SK-N-SH (cell line): ENCODE results near the gene ENPEP. TPM values are rescaled to one million over a fixed set of nuclear protein-coding genes. Genes with fewer than 3 reads are reported as not detected.

Experiments used
- CTCF ChIA-PET: fragments of 300-600, 350-600 bp; formaldehyde crosslinking; extraction: SDS; loops from one replicate; lab custom pipeline; 2021; lab: Yijun Ruan, JAX
- POLR2A ChIA-PET: fragments of 350-600 bp; sonication (Branson Sonifier 250); formaldehyde crosslinking; extraction: SDS; loops from one replicate; lab custom pipeline; 2020; ENCODE audit warnings: antibody characterized with exemption, inconsistent platforms; lab: Yijun Ruan, JAX
- DNase-seq: peaks from one replicate; pipeline ENCODE4 v3.0.0; 2012
- H2AFZ ChIP-seq: fragments of 200-600 bp; sonication (generic); 2 replicates; pipeline ENCODE4 v1.8.1; 2016; ENCODE audit warnings: antibody characterized with exemption, mild to moderate bottlenecking, low read depth
- H3F3A ChIP-seq: fragments of 200-600 bp; sonication (generic); replicated peaks from 2 replicates; pipeline ENCODE3; 2016; ENCODE audit warnings: antibody characterized with exemption, mild to moderate bottlenecking; ENCODE audit not compliant: insufficient read depth
- H3K27ac ChIP-seq, 2 experiments: fragments of 200-500 bp in 1 of 2; fragments of 200-600 bp in 1 of 2; sonication (Bioruptor generic) in 1 of 2; sonication (generic), shearing (Covaris generic) in 1 of 2; 2 replicates each; pipeline versions ENCODE4 v1.5.1 to v1.6.1; 2014 to 2016; ENCODE audit warnings: low read depth in 2 of 2, inconsistent platforms in 1 of 2, low read length in 1 of 2, mild to moderate bottlenecking in 1 of 2, mixed read lengths in 1 of 2
- H3K27me3 ChIP-seq: fragments of 200-600 bp; sonication (generic), shearing (Covaris generic); 2 replicates; pipeline ENCODE4 v1.6.1; 2016; ENCODE audit warnings: mixed run types; ENCODE audit not compliant: insufficient read depth
- H3K36me3 ChIP-seq, 2 experiments: fragments of 200-500 bp in 1 of 2; fragments of 200-600 bp in 1 of 2; sonication (Bioruptor generic) in 1 of 2; sonication (generic) in 1 of 2; replicated peaks in 1 of 2; 2 replicates each; pipeline versions ENCODE3 to v1.5.1; 2014 to 2016; ENCODE audit warnings: low read length in 1 of 2, mild to moderate bottlenecking in 1 of 2; ENCODE audit not compliant: insufficient read depth in 2 of 2, control insufficient read depth in 1 of 2
- H3K4me1 ChIP-seq, 2 experiments: fragments of 200-500 bp in 1 of 2; fragments of 200-600 bp in 1 of 2; sonication (Bioruptor generic) in 1 of 2; sonication (generic), shearing (Covaris generic) in 1 of 2; 2 replicates each; pipeline versions ENCODE4 v1.5.1 to v1.6.1; 2014 to 2016; ENCODE audit warnings: low read depth in 1 of 2, low read length in 1 of 2, mixed run types in 1 of 2; ENCODE audit not compliant: insufficient read depth in 2 of 2, control insufficient read depth in 1 of 2
- H3K4me2 ChIP-seq: fragments of 200-600 bp; sonication (generic), shearing (Covaris generic); 2 replicates; pipeline ENCODE4 v1.6.1; 2017; ENCODE audit warnings: mixed run types
- H3K4me3 ChIP-seq, 2 experiments: fragments of 200-500 bp in 1 of 2; fragments of 200-600 bp in 1 of 2; sonication (Bioruptor generic) in 1 of 2; sonication (generic), shearing (Covaris generic) in 1 of 2; 2 replicates each; pipeline versions ENCODE4 v1.5.1 to v1.8.1; 2014 to 2016; ENCODE audit warnings: low read depth in 2 of 2, inconsistent platforms in 1 of 2, low read length in 1 of 2, mild to moderate bottlenecking in 1 of 2, mixed read lengths in 1 of 2, moderate library complexity in 1 of 2
- H3K79me2 ChIP-seq: fragments of 200-600 bp; sonication (generic); 2 replicates; pipeline ENCODE4 v1.8.1; 2017; ENCODE audit warnings: mild to moderate bottlenecking; ENCODE audit not compliant: insufficient read depth
- H3K9ac ChIP-seq: fragments of 200-600 bp; sonication (generic); 2 replicates; pipeline ENCODE4 v1.6.1; 2017; ENCODE audit warnings: mixed run types
- H3K9me2 ChIP-seq: fragments of 200-600 bp; sonication (generic); 2 replicates; pipeline ENCODE4 v1.6.1; 2017; ENCODE audit warnings: mixed run types
- H3K9me3 ChIP-seq: fragments of 200-600 bp; sonication (generic); 2 replicates; pipeline ENCODE4 v1.6.1; 2017; ENCODE audit warnings: mixed run types, mild to moderate bottlenecking, moderate library complexity
- H4K20me1 ChIP-seq: fragments of 200-600 bp; sonication (generic); 2 replicates; pipeline ENCODE4 v1.6.1; 2017; ENCODE audit warnings: mild to moderate bottlenecking, mixed run types; ENCODE audit not compliant: insufficient read depth
- EP300 ChIP-seq, 2 experiments: IDR thresholded peaks; 2 replicates each; pipeline versions ENCODE4 v1.4.0 to v1.6.1; 2012; ENCODE audit warnings: borderline replicate concordance in 1 of 2, low read depth in 1 of 2, low read length in 1 of 2
- FOXJ3 ChIP-seq: sonication (generic); formaldehyde crosslinking; IDR thresholded peaks from 2 replicates; pipeline ENCODE4 v1.5.1; 2020; ENCODE audit warnings: mild to moderate bottlenecking, missing genetic modification reagents
- GABPA ChIP-seq: IDR thresholded peaks from 2 replicates; pipeline ENCODE4 v1.4.0; 2012; ENCODE audit warnings: low read depth, mild to moderate bottlenecking
- GATA2 ChIP-seq: sonication (generic); formaldehyde crosslinking; IDR thresholded peaks from 2 replicates; pipeline ENCODE4 v1.5.0; 2020; ENCODE audit warnings: mild to moderate bottlenecking, missing genetic modification reagents
- IRF3 ChIP-seq: fragments of 150-350 bp; IDR thresholded peaks from 2 replicates; pipeline ENCODE4 v1.6.1; 2016; ENCODE audit warnings: mild to moderate bottlenecking, low read depth, low read length
- NFIC ChIP-seq: IDR thresholded peaks from 2 replicates; pipeline ENCODE4 v1.4.0; 2012; ENCODE audit warnings: borderline replicate concordance
- NRF1 ChIP-seq: IDR thresholded peaks from 2 replicates; pipeline ENCODE4 v1.6.1; 2012; ENCODE audit warnings: low read depth, mild to moderate bottlenecking, low read length
- REST ChIP-seq: IDR thresholded peaks from 2 replicates; pipeline ENCODE4 v1.6.1; 2012; ENCODE audit warnings: mild to moderate bottlenecking, low read depth, low read length, moderate library complexity
- SIN3A ChIP-seq: IDR thresholded peaks from 2 replicates; pipeline ENCODE4 v1.6.1; 2012; ENCODE audit warnings: low read depth, mild to moderate bottlenecking, low read length, moderate library complexity, borderline replicate concordance
- TCF12 ChIP-seq: IDR thresholded peaks from 2 replicates; pipeline ENCODE4 v1.4.0; 2012
- USF1 ChIP-seq: IDR thresholded peaks from 2 replicates; pipeline ENCODE4 v1.4.0; 2012; ENCODE audit warnings: low read depth, borderline replicate concordance
- WGBS: methylation state at CpG from one replicate; pipeline ENCODE4 v1.1.6; 2017; ENCODE audit warnings: low lambda C conversion rate; 5-methylcytosine and 5-hydroxymethylcytosine counted together
- polyA plus RNA-seq, 3 experiments: library from polyadenylated mRNA; depleted of rRNA; stranded (reverse); fragments of >200 nt; gene quantifications; 2 replicates each; pipeline ENCODE4 v1.2.3, GENCODE V29; 2012
- TF ChIP-seq, protein P1 (sequence below): IDR thresholded peaks from 2 replicates; pipeline ENCODE4 v1.4.0; 2012; ENCODE audit warnings: low read depth, borderline replicate concordance
- TF ChIP-seq, protein P2 (sequence below): fragments of 150-350 bp; IDR thresholded peaks from 2 replicates; pipeline ENCODE4 v1.6.1; 2017; ENCODE audit warnings: antibody characterized with exemption, low read length, low read depth, borderline replicate concordance

Gene ENPEP
- polyA plus RNA-seq, 1 of the 3 experiments (the other 2 are of a cell fraction): 0.16 TPM

DNA sequence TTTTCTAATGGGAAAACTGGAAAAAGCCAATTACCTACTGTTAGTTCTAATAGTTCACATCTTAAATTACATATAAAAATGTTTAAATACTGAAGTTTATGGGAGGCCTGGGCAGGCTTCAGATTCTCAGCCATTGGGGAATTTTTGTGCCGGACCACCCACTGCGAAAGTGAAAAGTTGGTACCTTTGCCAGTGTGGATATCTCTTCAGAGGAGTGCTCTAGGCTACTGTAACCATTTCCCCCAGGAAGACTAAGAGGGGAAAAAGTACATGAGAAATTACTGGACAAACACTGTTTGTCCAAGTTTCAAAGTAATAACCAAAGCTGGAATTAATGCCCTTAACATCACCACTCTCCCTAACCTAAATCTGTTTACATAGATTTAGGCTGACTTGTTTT is 126.1 kb downstream of the ENPEP start (continued):
- TF ChIP-seq, protein P1, sequence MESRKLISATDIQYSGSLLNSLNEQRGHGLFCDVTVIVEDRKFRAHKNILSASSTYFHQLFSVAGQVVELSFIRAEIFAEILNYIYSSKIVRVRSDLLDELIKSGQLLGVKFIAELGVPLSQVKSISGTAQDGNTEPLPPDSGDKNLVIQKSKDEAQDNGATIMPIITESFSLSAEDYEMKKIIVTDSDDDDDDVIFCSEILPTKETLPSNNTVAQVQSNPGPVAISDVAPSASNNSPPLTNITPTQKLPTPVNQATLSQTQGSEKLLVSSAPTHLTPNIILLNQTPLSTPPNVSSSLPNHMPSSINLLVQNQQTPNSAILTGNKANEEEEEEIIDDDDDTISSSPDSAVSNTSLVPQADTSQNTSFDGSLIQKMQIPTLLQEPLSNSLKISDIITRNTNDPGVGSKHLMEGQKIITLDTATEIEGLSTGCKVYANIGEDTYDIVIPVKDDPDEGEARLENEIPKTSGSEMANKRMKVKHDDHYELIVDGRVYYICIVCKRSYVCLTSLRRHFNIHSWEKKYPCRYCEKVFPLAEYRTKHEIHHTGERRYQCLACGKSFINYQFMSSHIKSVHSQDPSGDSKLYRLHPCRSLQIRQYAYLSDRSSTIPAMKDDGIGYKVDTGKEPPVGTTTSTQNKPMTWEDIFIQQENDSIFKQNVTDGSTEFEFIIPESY: no peak
- TF ChIP-seq NRF1: no peak

- TF ChIP-seq USF1 (no peak), GABPA (no peak), EP300 (IDR thresholded peaks at IDR 0.05; ENCODE audit: borderline replicate concordance in 1 of 2, low read depth in 1 of 2, low read length in 1 of 2) (no peak), TCF12 (no peak), FOXJ3 (no peak), REST (no peak), IRF3 (no peak), NFIC (no peak), SIN3A (no peak), GATA2 (no peak)
- TF ChIP-seq, protein P2, sequence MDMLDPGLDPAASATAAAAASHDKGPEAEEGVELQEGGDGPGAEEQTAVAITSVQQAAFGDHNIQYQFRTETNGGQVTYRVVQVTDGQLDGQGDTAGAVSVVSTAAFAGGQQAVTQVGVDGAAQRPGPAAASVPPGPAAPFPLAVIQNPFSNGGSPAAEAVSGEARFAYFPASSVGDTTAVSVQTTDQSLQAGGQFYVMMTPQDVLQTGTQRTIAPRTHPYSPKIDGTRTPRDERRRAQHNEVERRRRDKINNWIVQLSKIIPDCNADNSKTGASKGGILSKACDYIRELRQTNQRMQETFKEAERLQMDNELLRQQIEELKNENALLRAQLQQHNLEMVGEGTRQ: no peak
- ChIA-PET CTCF (no interaction called here), POLR2A (no interaction called here)
- Histone ChIP-seq H2AFZ (no peak overlapping the region), H3K4me3 (no peak overlapping the region), H3K9me2 (no peaks in the 10 kb centered on the region), H3K36me3 (no peaks in the 10 kb centered on the region), H3K27ac (no peak overlapping the region), H3K79me2 (no peaks in the 10 kb centered on the region), H4K20me1 (no peaks in the 10 kb centered on the region), H3K9ac (no peak overlapping the region), H3K9me3 (no peaks in the 10 kb centered on the region), H3K4me1 (no peaks in the 10 kb centered on the region), H3F3A (no peaks in the 10 kb centered on the region), H3K4me2 (no peak overlapping the region), H3K27me3 (peaks cover 18% of the 10 kb centered on the region; the same call in 1 of the 2 replicates)
- 14% methylated on average over 1 of the region's 1 CpG for WGBS
- DNase-seq: no peak
Observed at GRCh38 chr4:110605077-110605476, 129.1 kb downstream of the ENPEP start.
